GM18526 (cell line): ENCODE results near the gene SPRR1B.

Source experiments
- POLR2A ChIP-seq: IDR thresholded peaks from 3 replicates; pipeline ENCODE4 v1.6.1; 2011; ENCODE audit not compliant: insufficient read length; ENCODE audit errors: extremely low read depth

SPRR1B gene

GRCh38 chr1:153032073-153032472 lies 1.1 kb downstream of the SPRR1B start:
- TF ChIP-seq POLR2A = no peak

- TF ChIP-seq POLR2A = no peak
These were observed 1.8 kb downstream of the SPRR1B start for GRCh38 chr1:153032677-153033308.

- no peak for TF ChIP-seq POLR2A
These were observed 4.2 kb downstream of the SPRR1B start for GRCh38 chr1:153035211-153035610.

GRCh38 chr1:153040950-153041631 lies 10.1 kb downstream of the SPRR1B start, which contains the start of gene SPRR2D:
Gene SPRR2D, minus strand, starts transcription at chr1:153041120. Its CDS starts 774 bp downstream, at chr1:153040346.
- TF ChIP-seq POLR2A = no peak

- no peak for TF ChIP-seq POLR2A
These were observed 18.2 kb downstream of the SPRR1B start for GRCh38 chr1:153049211-153049610.

- no peak for TF ChIP-seq POLR2A
These were observed 26.4 kb downstream of the SPRR1B start, which contains the start of gene SPRR2A for GRCh38 chr1:153057375-153057774. Gene SPRR2A, minus strand, starts transcription at chr1:153057512. Its CDS starts 777 bp downstream, at chr1:153056735.

- no peak for TF ChIP-seq POLR2A
These were observed 27.2 kb downstream of the SPRR1B start for GRCh38 chr1:153058154-153058553.

GRCh38 chr1:153058826-153059784 lies 28.1 kb downstream of the SPRR1B start:
- TF ChIP-seq POLR2A = no peak

- TF ChIP-seq POLR2A = no peak
These were observed 39.2 kb downstream of the SPRR1B start for GRCh38 chr1:153070243-153070642.

GRCh38 chr1:153071511-153071910 lies 40.5 kb downstream of the SPRR1B start, which contains the start of gene SPRR2B:
Gene SPRR2B, minus strand, starts transcription at chr1:153071611. Its CDS starts 772 bp downstream, at chr1:153070839.
- no peak for TF ChIP-seq POLR2A

- TF ChIP-seq POLR2A = no peak
These were observed 42.1 kb downstream of the SPRR1B start for GRCh38 chr1:153072806-153073726.

GRCh38 chr1:153081736-153082135 lies 50.7 kb downstream of the SPRR1B start:
- no peak for TF ChIP-seq POLR2A
